Neural progenitor cell (in vitro differentiated cells): ENCODE measurements around the gene TTC1. TPM values are rescaled to one million over a fixed set of nuclear protein-coding genes. Genes with fewer than 3 reads are reported as not detected.
"Not testable (repeated sequence)": the region's sequence is repeated elsewhere in the genome, so short reads cannot be mapped to it uniquely, and the experiment has no call there.

Source experiments
- DNase-seq: peaks from one replicate; pipeline ENCODE4 v3.0.0-alpha.2; 2016; ENCODE audit warnings: low spot score
- H2AFZ ChIP-seq: fragments of 200-600 bp; sonication (generic); replicated peaks from 2 replicates; pipeline ENCODE4 v1.6.1; 2016; ENCODE audit warnings: antibody characterized with exemption
- H3F3A ChIP-seq: fragments of 200-600 bp; sonication (generic); 2 replicates; pipeline ENCODE4 v1.6.1; 2016; ENCODE audit warnings: antibody characterized with exemption, low read depth
- H3K27ac ChIP-seq: fragments of 200-600 bp; sonication (generic); 2 replicates; pipeline ENCODE4 v1.5.1; 2016; ENCODE audit warnings: mild to moderate bottlenecking
- H3K27me3 ChIP-seq: fragments of 200-600 bp; sonication (generic); 2 replicates; pipeline ENCODE4 v1.6.1; 2016; ENCODE audit warnings: mild to moderate bottlenecking, moderate library complexity
- H3K36me3 ChIP-seq: fragments of 200-600 bp; sonication (generic); 2 replicates; pipeline ENCODE4 v1.5.1; 2016
- H3K4me1 ChIP-seq: fragments of 200-600 bp; sonication (generic); 2 replicates; pipeline ENCODE4 v1.6.1; 2016; ENCODE audit warnings: mixed run types
- H3K4me2 ChIP-seq: fragments of 200-600 bp; sonication (generic); 2 replicates; pipeline ENCODE4 v1.6.1; 2016
- H3K4me3 ChIP-seq: fragments of 200-600 bp; sonication (generic); 2 replicates; pipeline ENCODE4 v1.5.1; 2016
- H3K79me2 ChIP-seq: fragments of 200-600 bp; sonication (generic); 2 replicates; pipeline ENCODE4 v1.6.1; 2016; ENCODE audit warnings: low read depth
- H3K9ac ChIP-seq: fragments of 200-600 bp; sonication (generic); 2 replicates; pipeline ENCODE4 v1.6.1; 2016
- H3K9me3 ChIP-seq: fragments of 200-600 bp; sonication (generic); 2 replicates; pipeline ENCODE4 v1.5.1; 2016; ENCODE audit warnings: low read depth
- H4K20me1 ChIP-seq: fragments of 200-600 bp; sonication (generic); 2 replicates; pipeline ENCODE4 v1.6.1; 2016; ENCODE audit warnings: low read depth
- H3K27ac Mint-ChIP-seq: 3 replicates; pipeline ENCODE4 v1.8.0; 2021; ENCODE audit warnings: mixed read lengths
- H3K27me3 Mint-ChIP-seq: 2 replicates; pipeline ENCODE4 v1.8.0; 2022; ENCODE audit warnings: low read depth, mild to moderate bottlenecking, inconsistent platforms, moderate library complexity, mixed read lengths; ENCODE audit not compliant: insufficient read depth
- H3K36me3 Mint-ChIP-seq: 3 replicates; pipeline ENCODE4 v1.8.0; 2021; ENCODE audit warnings: mixed read lengths
- H3K4me1 Mint-ChIP-seq: 3 replicates; pipeline ENCODE4 v1.8.0; 2021; ENCODE audit warnings: mixed read lengths
- H3K4me3 Mint-ChIP-seq: 3 replicates; pipeline ENCODE4 v1.8.0; 2021; ENCODE audit warnings: mild to moderate bottlenecking, moderate library complexity, mixed read lengths
- H3K9me3 Mint-ChIP-seq: 3 replicates; pipeline ENCODE4 v1.8.0; 2020; ENCODE audit warnings: mixed read lengths
- CTCF ChIP-seq: fragments of 200-600 bp; sonication (generic); IDR thresholded peaks from 2 replicates; pipeline ENCODE4 v1.5.1; 2017; ENCODE audit warnings: antibody characterized with exemption, mild to moderate bottlenecking
- EZH2 ChIP-seq: fragments of 200-600 bp; sonication (generic); IDR thresholded peaks from 2 replicates; pipeline ENCODE4 v1.6.1; 2017; ENCODE audit warnings: antibody characterized with exemption, mild to moderate bottlenecking, moderate library complexity
- EZH2phosphoT487 ChIP-seq: fragments of 200-600 bp; sonication (generic); IDR thresholded peaks from 2 replicates; pipeline ENCODE4 v1.6.1; 2017; ENCODE audit warnings: antibody characterized with exemption
- total RNA-seq: library from RNA; depleted of rRNA; stranded (reverse); fragments of >200 nt; gene quantifications from 2 replicates; pipeline ENCODE4 v1.2.3, GENCODE V29; 2015; ENCODE audit warnings: low replicate concordance

Gene TTC1
- total RNA-seq, 1 donor from 2014 or later = 50.0 TPM

- Histone ChIP-seq H3F3A (no peaks in the 10 kb centered on the region), H3K9ac (no peak overlapping the region), H4K20me1 (peaks cover 4% of the 10 kb centered on the region), H3K4me1 (peaks cover 11% of the 10 kb centered on the region), H3K4me3 (no peak overlapping the region), H3K4me2 (no peak overlapping the region), H3K27ac (no peak overlapping the region), H3K36me3 (no peaks in the 10 kb centered on the region), H2AFZ (no peak overlapping the region), H3K27me3 (no peaks in the 10 kb centered on the region), H3K9me3 (no peaks in the 10 kb centered on the region), H3K79me2 (peaks cover 45% of the 10 kb centered on the region)
- H3K27me3 Mint-ChIP-seq = no peaks in the 10 kb centered on the region
- H3K4me1 Mint-ChIP-seq = peaks cover 18% of the 10 kb centered on the region
- H3K36me3 Mint-ChIP-seq = no peaks in the 10 kb centered on the region
- H3K27ac Mint-ChIP-seq = no peak overlapping the region
- DNase-seq = no peak
- H3K4me3 Mint-ChIP-seq = no peak overlapping the region
- no peak for TF ChIP-seq EZH2phosphoT487
- TF ChIP-seq CTCF = no peak
- TF ChIP-seq EZH2 = no peak
- no peaks in the 10 kb centered on the region for H3K9me3 Mint-ChIP-seq
Measured at GRCh38 chr5:160011471-160011870, 2.5 kb downstream of the TTC1 start.

GRCh38 chr5:160014197-160014596 is 5.3 kb downstream of the TTC1 start:
- not testable (repeated sequence) for H3K4me2 ChIP-seq, H3K4me3 ChIP-seq, H3F3A ChIP-seq, H3K9me3 ChIP-seq, H3K27ac Mint-ChIP-seq, H3K9me3 Mint-ChIP-seq, H3K36me3 ChIP-seq, H3K27me3 ChIP-seq, H2AFZ ChIP-seq, H4K20me1 ChIP-seq, H3K27ac ChIP-seq, H3K9ac ChIP-seq, DNase-seq, H3K36me3 Mint-ChIP-seq, H3K27me3 Mint-ChIP-seq, H3K4me3 Mint-ChIP-seq
- H3K79me2 ChIP-seq = peaks cover 42% of the 10 kb centered on the region
- peaks cover 11% of the 10 kb centered on the region for H3K4me1 ChIP-seq
- peaks cover 14% of the 10 kb centered on the region for H3K4me1 Mint-ChIP-seq

- H3K4me3 Mint-ChIP-seq = no peak overlapping the region
- Histone ChIP-seq H3F3A (peaks cover 9% of the 10 kb centered on the region), H3K27ac (no peak overlapping the region), H3K9ac (no peak overlapping the region), H2AFZ (no peak overlapping the region), H3K36me3 (no peaks in the 10 kb centered on the region), H3K27me3 (no peaks in the 10 kb centered on the region), H3K4me1 (no peaks in the 10 kb centered on the region), H3K4me2 (no peak overlapping the region), H3K4me3 (no peak overlapping the region), H3K9me3 (no peaks in the 10 kb centered on the region), H3K79me2 (peaks cover 17% of the 10 kb centered on the region), H4K20me1 (peaks cover 10% of the 10 kb centered on the region)
- H3K9me3 Mint-ChIP-seq = no peaks in the 10 kb centered on the region
- H3K27me3 Mint-ChIP-seq = no peaks in the 10 kb centered on the region
- no peak for DNase-seq
- peaks cover 5% of the 10 kb centered on the region for H3K36me3 Mint-ChIP-seq
- H3K4me1 Mint-ChIP-seq = no peaks in the 10 kb centered on the region
- no peak overlapping the region for H3K27ac Mint-ChIP-seq
- TF ChIP-seq CTCF (no peak), EZH2phosphoT487 (no peak), EZH2 (no peak)
Measured at GRCh38 chr5:160018945-160019625, 10.1 kb downstream of the TTC1 start.

GRCh38 chr5:160020266-160020770 is 11.4 kb downstream of the TTC1 start:
- Histone ChIP-seq H3K79me2 (peaks cover 16% of the 10 kb centered on the region), H3K4me1 (no peaks in the 10 kb centered on the region), H3K27me3 (no peaks in the 10 kb centered on the region), H3K4me2 (no peak overlapping the region), H3K9me3 (no peaks in the 10 kb centered on the region), H3K27ac (no peak overlapping the region), H4K20me1 (peaks cover 10% of the 10 kb centered on the region), H3K9ac (no peak overlapping the region), H2AFZ (no peak overlapping the region), H3K4me3 (no peak overlapping the region), H3F3A (peaks cover 9% of the 10 kb centered on the region), H3K36me3 (no peaks in the 10 kb centered on the region)
- TF ChIP-seq EZH2phosphoT487 = no peak
- TF ChIP-seq EZH2 = no peak
- no peak for TF ChIP-seq CTCF
- H3K4me3 Mint-ChIP-seq = no peak overlapping the region
- no peaks in the 10 kb centered on the region for H3K27me3 Mint-ChIP-seq
- DNase-seq = no peak
- H3K27ac Mint-ChIP-seq = no peak overlapping the region
- no peaks in the 10 kb centered on the region for H3K4me1 Mint-ChIP-seq
- no peaks in the 10 kb centered on the region for H3K9me3 Mint-ChIP-seq
- H3K36me3 Mint-ChIP-seq = peaks cover 5% of the 10 kb centered on the region
